ENCODE results near the gene FIZ1. TPM values are rescaled to one million over a fixed set of nuclear protein-coding genes. Genes with fewer than 3 reads are reported as not detected.

FIZ1 gene
- total RNA-seq, 4 donors from 2014 or later, result 9.0 to 18.5 (median 14.0) TPM

GRCh38 chr19:55643003-55643886 is 43.9 kb upstream of the FIZ1 start, which contains the start of gene ZNF581:
Gene ZNF581, plus strand, starts transcription at chr19:55643649. Its CDS starts 923 bp downstream, at chr19:55644572.
- H3K27me3 ChIP-seq, result no peaks in the 10 kb centered on the region
- intact Hi-C loops (cut with DNase I), result no loop called here
- 1 to 2% methylated on average over 43 to 50 of the region's 56 CpGs for WGBS, 2 donors
- TF ChIP-seq CTCF (IDR thresholded peaks at IDR 0.05), result no peak
- peak in 1 of 2 donors; percentile 4 for TF ChIP-seq POLR2A (IDR thresholded peaks at IDR 0.05)
- H3K9me3 ChIP-seq, result no peaks in the 10 kb centered on the region
- H3K27ac ChIP-seq, result peak within 1 kb of the TSS; percentile 31 to 96 (median 93)
- H3K36me3 ChIP-seq, result peaks cover 0 to 5% of the 10 kb centered on the region in 2 donors
- DNase-seq, result peak; percentile 72 to 75
- peaks cover 33 to 52% of the 10 kb centered on the region in 2 donors for H3K4me1 ChIP-seq
- peak within 1 kb of the TSS; percentile 34 to 84 (median 60) for H3K4me3 ChIP-seq (replicated peaks in 1 of 3)

DNA sequence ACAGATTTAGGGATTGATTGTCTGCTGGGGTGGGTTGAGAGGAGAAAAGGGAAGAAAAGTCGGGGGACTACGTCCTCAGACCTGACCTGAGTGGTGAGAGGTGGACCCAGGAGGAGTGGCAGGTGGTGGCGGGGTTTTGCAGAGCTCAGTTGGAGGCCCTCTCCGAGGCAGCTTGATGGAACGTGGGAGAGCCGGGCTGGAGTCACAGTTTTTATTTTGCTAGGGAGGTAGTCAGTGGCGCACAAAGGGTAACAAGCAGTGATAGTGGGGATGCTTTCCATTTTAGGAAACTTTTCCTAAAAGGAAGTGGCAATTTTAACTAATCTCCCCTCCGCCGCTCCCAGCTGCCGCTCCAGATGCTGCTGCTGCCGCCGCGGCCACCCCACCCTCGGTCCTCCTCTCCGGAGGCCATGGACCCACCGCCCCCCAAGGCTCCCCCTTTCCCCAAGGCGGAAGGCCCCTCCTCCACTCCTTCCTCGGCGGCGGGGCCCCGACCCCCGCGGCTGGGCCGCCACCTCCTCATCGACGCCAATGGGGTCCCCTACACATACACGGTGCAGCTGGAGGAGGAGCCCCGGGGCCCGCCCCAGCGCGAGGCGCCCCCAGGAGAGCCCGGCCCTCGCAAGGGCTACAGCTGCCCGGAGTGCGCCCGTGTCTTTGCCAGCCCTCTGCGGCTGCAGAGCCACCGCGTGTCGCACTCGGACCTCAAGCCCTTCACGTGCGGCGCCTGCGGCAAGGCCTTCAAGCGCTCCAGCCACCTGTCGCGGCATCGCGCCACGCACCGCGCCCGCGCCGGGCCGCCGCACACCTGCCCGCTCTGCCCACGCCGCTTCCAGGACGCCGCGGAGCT is 43.1 kb upstream of the FIZ1 start:
- peak in 1 of 2 donors; percentile 5 for TF ChIP-seq POLR2A (IDR thresholded peaks at IDR 0.05)
- TF ChIP-seq CTCF (IDR thresholded peaks at IDR 0.05), result no peak
- Histone ChIP-seq H3K36me3 (peaks cover 0 to 5% of the 10 kb centered on the region in 2 donors), H3K4me3 (replicated peaks in 1 of 3) (peak overlapping the region in 1 of 3 donors; percentile 84), H3K4me1 (peaks cover 32 to 49% of the 10 kb centered on the region in 2 donors), H3K9me3 (no peaks in the 10 kb centered on the region), H3K27ac (peak overlapping the region; percentile 86 to 96 (median 91)), H3K27me3 (no peaks in the 10 kb centered on the region)
- intact Hi-C loops (cut with DNase I), result no loop called here
- peak; percentile 36 to 54 for DNase-seq
- 1 to 2% methylated on average over 10 to 32 of the region's 65 CpGs for WGBS, 2 donors

DNA sequence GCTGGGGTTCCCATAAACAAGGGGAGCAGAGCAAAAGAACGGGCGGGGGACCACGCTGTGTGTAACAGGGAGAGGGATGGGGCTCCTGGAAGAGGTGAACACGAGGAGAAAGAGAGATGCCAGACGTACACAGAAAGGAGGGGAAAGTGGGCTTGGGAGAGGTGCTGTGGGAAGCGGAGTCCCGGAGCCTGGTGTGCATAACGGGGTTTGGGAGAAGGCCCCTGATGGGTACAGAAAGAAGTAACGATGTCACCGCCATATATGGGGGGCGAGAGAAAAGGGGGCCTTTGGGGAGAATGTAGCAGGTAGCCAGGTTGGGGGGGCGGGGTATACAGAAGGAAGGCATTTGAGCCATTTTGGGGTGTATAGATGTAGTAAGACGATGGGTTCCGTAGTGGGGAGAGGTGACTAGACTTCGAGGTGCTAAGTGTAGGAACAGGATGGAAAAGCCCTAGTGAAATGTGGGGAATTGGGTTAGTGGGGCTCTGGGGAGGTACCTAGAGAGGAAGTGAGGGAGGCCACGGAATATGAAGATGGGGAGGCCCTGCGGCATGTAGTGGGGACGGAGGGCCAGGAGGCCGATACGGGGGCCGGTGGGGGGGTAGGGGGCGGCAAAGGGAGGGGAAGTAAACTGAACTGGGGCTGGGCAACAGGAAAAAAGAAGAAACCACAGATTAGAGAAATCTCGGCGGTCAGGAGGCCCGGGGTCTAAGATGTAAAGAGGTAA is 42.3 kb upstream of the FIZ1 start:
- intact Hi-C loops (cut with DNase I), result no loop called here
- no peak for DNase-seq
- no peaks in the 10 kb centered on the region for H3K9me3 ChIP-seq
- H3K4me1 ChIP-seq, result peaks cover 33 to 46% of the 10 kb centered on the region in 2 donors
- no peak for TF ChIP-seq POLR2A (IDR thresholded peaks at IDR 0.05)
- TF ChIP-seq CTCF (IDR thresholded peaks at IDR 0.05), result no peak
- peak overlapping the region; percentile 86 to 96 (median 91) for H3K27ac ChIP-seq
- 1 to 2% methylated on average over 25 of the region's 25 CpGs for WGBS, 2 donors
- H3K36me3 ChIP-seq, result peaks cover 0 to 5% of the 10 kb centered on the region in 2 donors
- no peaks in the 10 kb centered on the region for H3K27me3 ChIP-seq
- peak overlapping the region; percentile 40 to 84 (median 61) for H3K4me3 ChIP-seq (replicated peaks in 1 of 3)

DNA sequence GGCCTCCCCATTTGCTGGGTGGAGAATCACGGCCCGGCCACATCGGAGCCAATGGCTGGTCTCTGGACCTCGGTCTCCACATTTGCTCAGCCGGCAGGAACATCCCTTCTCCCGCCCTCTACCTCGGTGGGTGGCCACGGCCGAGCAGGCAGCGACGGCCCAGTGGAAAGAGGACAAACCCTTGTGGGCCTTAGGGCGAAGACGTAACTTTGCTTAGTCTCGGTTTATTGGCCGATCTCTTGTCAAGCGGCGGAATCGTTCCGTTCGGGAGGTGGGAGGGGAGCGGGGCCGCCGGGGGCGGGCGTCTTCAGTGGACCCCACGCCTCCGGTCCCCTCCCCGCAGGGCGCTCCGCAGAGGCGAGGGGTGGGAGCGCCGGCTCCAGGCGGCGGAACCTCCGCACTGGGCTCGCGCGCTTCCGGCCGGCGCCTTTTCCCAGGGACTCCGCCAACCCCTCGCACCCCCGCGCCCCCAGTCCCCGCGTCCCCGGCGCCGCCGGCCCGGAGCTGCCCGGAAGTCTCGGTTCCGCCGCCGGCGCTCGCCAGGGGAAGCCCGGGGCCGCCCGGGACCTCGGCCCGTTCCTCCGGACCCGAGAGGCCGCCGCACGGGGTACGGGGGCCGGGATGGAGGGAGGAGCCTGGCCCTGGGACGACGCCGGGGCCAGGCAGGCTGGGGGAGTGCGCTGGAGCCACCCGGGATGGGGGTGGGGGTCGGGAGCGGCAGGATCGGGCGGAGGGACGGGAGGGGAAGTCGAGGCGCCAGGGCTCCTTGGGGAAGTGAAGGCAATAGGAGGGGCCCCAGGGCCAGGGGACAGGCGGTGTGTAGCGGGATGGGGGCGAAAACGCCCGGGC is 41.5 kb upstream of the FIZ1 start, which contains the start of gene ZNF580:
ZNF580 (plus strand) TSS at position 426 of the 849 bp plus-strand sequence. CDS start 1,507 bp downstream, outside the sequence.
- DNase-seq, result peak; percentile 80 to 84
- Histone ChIP-seq H3K4me3 (replicated peaks in 1 of 3) (peak within 1 kb of the TSS; percentile 40 to 84 (median 61)), H3K36me3 (peaks cover 0 to 5% of the 10 kb centered on the region in 2 donors), H3K27me3 (no peaks in the 10 kb centered on the region), H3K9me3 (no peaks in the 10 kb centered on the region), H3K27ac (peak within 1 kb of the TSS; percentile 86 to 96 (median 91)), H3K4me1 (peaks cover 39 to 54% of the 10 kb centered on the region in 2 donors)
- TF ChIP-seq CTCF (IDR thresholded peaks at IDR 0.05) (no peak), POLR2A (IDR thresholded peaks at IDR 0.05) (peak in 1 of 2 donors; percentile 29)
- 0% methylated on average over 38 to 39 of the region's 89 CpGs for WGBS, 2 donors
- intact Hi-C loops (cut with DNase I), result no loop called here

Measured in thyroid gland (tissue), 4 donors.